Testis (tissue), 2 donors: Measurements from ENCODE around the gene COL1A2.

Source experiments
- CTCF ChIP-seq, 3 experiments: fragments of 450-650 bp in 2 of 3; fragments of 200-600 bp in 1 of 3; sonication (generic) in 1 of 3; IDR thresholded peaks; one replicate each; pipeline ENCODE4 v1.5.1; 2016 to 2019; ENCODE audit warnings: antibody characterized with exemption in 3 of 3, mild to moderate bottlenecking in 2 of 3, moderate library complexity in 1 of 3
- POLR2A ChIP-seq: fragments of 450-650 bp; IDR thresholded peaks from one replicate; pipeline ENCODE4 v1.6.1; 2017; ENCODE audit warnings: antibody characterized with exemption, mild to moderate bottlenecking, moderate library complexity

- TF ChIP-seq CTCF (IDR thresholded peaks at IDR 0.05) (no peak), POLR2A (no peak)
Observed at GRCh38 chr7:94375691-94376090, 19.0 kb upstream of the COL1A2 start.
